ENCODE data around the gene ZNF814. TPM values are rescaled to one million over a fixed set of nuclear protein-coding genes. Genes with fewer than 3 reads are reported as not detected.
"Not testable (repeated sequence)": the region's sequence is repeated elsewhere in the genome, so short reads cannot be mapped to it uniquely, and the experiment has no call there.

The ZNF814 gene
- total RNA-seq (10 to 100 TPM in 3 of 4 donors, 1 to 10 TPM in 1; 9.5 to 13.8 (median 12.3) TPM), polyA plus RNA-seq (13.0 TPM)
- long read RNA-seq, donor 1, partial matches to known transcripts, result 0 of 44 reads
- long read RNA-seq, donor 1, other reads (novel, unspliced or antisense), result 38 of 44 reads
- long read RNA-seq, donor 2, partial matches to known transcripts, result 0 of 12 reads
- long read RNA-seq, donor 2, other reads (novel, unspliced or antisense), result 10 of 12 reads
- long read RNA-seq, donor 3, partial matches to known transcripts, result 1 of 40 reads
- long read RNA-seq, donor 3, other reads (novel, unspliced or antisense), result 35 of 40 reads
- long read RNA-seq, donor 4, partial matches to known transcripts, result 0 of 5 reads
- long read RNA-seq, donor 4, other reads (novel, unspliced or antisense), result 4 of 5 reads

DNA sequence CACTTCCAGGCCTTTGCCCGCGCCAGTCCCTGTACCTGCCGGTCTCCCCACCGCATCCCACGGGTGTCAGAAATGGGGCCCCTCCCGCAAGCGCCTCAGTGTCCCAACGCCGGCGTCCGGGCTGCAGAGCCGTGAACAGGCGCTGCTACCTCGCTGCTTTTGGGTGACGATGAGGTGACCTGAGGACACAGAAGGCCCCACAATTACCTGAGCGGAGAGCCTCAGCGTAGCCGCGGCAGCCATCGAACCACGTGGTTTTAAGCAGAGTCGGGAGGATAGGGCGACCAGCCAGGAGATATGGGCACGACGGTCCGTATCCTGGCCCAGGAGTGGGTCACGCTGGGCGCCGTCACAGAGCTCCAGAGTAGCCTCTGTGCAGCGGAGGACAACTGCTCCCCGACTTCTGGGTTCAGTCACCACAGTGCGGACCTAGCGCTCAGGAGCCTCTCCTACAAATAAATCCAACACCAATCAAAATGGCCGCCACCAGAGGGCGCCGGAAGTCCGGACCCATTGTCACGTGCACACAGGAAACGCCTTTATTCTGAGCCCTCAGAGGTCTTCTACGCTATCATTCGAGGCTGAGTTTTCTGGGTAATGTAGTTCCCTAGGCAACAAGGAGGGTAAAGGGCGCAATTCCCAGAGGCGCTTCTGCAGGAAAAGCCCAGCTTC is at the start of gene ZNF814:
TSS of gene ZNF814 (minus strand) at position 478 of the 672 bp plus-strand sequence. CDS start at position 243, 235 bp downstream.
- H3K9me3 ChIP-seq (ENCODE audit: control insufficient read depth, low read length), result no peaks in the 10 kb centered on the region
- WGBS, result 1% methylated on average over 43 of the region's 43 CpGs
- ATAC-seq (peak; percentile 95 to 96), DNase-seq (peak; percentile 85 to 96 (median 93))
- no peaks in the 10 kb centered on the region for H3K27me3 ChIP-seq (ENCODE audit: control insufficient read depth, insufficient read depth)
- intact Hi-C loops (cut with DNase I), result no loop called here
- peak within 1 kb of the TSS; percentile 10 for H3K27ac ChIP-seq (ENCODE audit: low read length)
- H3K4me1 ChIP-seq (ENCODE audit: control insufficient read depth, insufficient read depth, low read length), result no peaks in the 10 kb centered on the region
- peak within 1 kb of the TSS; percentile 84 for H3K4me3 ChIP-seq (ENCODE audit: low read length)

DNA sequence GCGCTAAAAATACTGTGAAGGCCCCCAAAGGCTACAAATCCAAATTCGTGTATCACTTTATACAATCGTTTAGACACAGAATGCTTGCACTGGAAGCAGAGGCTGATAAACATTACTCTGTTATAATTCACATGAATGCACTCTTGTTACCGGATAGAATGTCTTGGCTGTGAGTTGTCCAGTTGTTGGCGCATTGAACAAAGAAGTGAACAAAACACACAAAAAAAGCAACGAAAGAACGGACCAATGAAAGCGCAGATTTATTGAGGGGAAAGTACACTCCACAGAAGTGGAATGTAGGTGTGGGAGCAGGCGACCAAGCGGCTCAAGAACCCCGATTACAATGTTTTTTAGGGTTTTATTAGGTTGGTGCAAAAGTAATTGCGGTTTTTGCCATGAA is 46.9 kb upstream of the ZNF814 start:
- Histone ChIP-seq H3K9me3 (ENCODE audit: control insufficient read depth, low read length) (no peaks in the 10 kb centered on the region), H3K27me3 (ENCODE audit: control insufficient read depth, insufficient read depth) (no peaks in the 10 kb centered on the region), H3K4me3 (ENCODE audit: low read length) (no peak overlapping the region), H3K4me1 (ENCODE audit: control insufficient read depth, insufficient read depth, low read length) (no peaks in the 10 kb centered on the region), H3K27ac (ENCODE audit: low read length) (no peak overlapping the region)
- DNase-seq, result no peak
- ATAC-seq, result no peak
- intact Hi-C loops (cut with DNase I), result no loop called here
- WGBS, result 84% methylated on average over 12 of the region's 12 CpGs

DNA sequence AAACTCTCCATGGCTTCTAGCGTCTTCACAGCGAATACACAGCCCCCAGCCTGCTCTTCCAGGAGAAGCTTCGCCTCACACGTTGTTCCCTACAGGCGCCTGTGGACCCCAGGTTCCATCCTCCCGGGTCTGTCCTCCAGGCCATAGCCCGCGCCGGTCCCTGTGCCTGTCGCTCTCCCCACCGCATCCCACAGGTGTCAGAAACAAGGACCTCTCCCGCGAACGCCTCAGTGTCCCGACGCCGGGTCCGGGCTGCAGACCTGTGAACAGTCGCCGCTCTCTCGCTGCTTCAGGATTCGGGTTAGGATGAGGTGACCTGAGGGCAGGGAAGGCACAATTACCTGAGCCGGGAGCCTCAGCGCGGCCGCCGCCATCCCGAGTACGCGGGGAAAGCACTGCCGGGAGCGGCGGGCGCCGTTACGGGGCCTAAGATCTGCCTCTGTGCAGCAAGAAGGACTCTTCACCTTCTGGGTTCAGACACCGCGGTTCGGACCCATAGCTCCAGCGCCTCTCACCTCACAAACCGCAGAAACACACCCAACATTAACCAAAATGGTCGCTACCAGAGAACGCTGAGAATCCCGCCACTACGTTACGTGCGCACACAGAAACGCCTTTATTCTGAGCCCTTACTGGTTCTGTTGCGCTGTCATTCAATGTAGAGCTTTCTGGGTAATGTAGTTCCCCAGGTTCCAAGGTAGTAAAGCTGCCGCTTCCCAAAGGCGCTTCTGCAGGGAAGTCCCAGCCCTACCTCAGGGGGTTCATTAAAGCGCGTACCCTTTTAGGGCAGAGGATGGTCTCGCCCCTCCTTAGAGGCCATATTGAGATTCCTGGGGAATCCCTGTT is 46.2 kb upstream of the ZNF814 start, which contains the start of gene ZNF418:
TSS of gene ZNF418 (minus strand) at position 583 of the 846 bp plus-strand sequence. CDS start 1,580 bp downstream, outside the sequence.
- peak; percentile 66 to 77 (median 71) for DNase-seq
- Histone ChIP-seq H3K27me3 (ENCODE audit: control insufficient read depth, insufficient read depth) (no peaks in the 10 kb centered on the region), H3K9me3 (ENCODE audit: control insufficient read depth, low read length) (no peaks in the 10 kb centered on the region), H3K4me1 (ENCODE audit: control insufficient read depth, insufficient read depth, low read length) (no peaks in the 10 kb centered on the region), H3K27ac (ENCODE audit: low read length) (peak within 1 kb of the TSS; percentile 40), H3K4me3 (ENCODE audit: low read length) (peak within 1 kb of the TSS; percentile 89)
- peak; percentile 98 for ATAC-seq
- intact Hi-C loops (cut with DNase I), result no loop called here
- 2% methylated on average over 54 of the region's 54 CpGs for WGBS

DNA sequence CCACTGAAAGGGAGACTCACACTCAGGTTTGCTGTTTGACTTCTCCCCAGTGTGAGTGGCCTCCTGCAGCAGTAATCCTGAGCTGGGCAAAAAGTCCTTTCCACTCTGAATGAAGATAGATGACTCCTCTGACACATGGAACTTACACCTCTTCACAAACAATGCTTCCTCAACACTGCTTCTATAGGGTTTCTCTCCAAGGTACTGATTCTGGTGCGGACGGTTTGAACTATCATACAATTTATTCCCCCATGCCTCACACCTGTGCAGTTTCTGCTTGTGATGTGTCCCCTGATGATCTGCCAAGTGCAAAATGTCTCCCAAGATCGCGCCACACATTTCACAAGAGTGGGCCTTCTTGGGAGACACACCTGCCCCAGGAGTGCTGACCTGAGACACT is 38.8 kb upstream of the ZNF814 start:
- no peak overlapping the region for H3K4me3 ChIP-seq (ENCODE audit: low read length)
- intact Hi-C loops (cut with DNase I), result no loop called here
- H3K27ac ChIP-seq (ENCODE audit: low read length), result no peak overlapping the region
- H3K4me1 ChIP-seq (ENCODE audit: control insufficient read depth, insufficient read depth, low read length), result no peaks in the 10 kb centered on the region
- ATAC-seq, result no peak
- H3K9me3 ChIP-seq (ENCODE audit: control insufficient read depth, low read length), result peaks cover 12% of the 10 kb centered on the region
- 97% methylated on average over 4 of the region's 4 CpGs for WGBS
- no peak for DNase-seq
- no peaks in the 10 kb centered on the region for H3K27me3 ChIP-seq (ENCODE audit: control insufficient read depth, insufficient read depth)

DNA sequence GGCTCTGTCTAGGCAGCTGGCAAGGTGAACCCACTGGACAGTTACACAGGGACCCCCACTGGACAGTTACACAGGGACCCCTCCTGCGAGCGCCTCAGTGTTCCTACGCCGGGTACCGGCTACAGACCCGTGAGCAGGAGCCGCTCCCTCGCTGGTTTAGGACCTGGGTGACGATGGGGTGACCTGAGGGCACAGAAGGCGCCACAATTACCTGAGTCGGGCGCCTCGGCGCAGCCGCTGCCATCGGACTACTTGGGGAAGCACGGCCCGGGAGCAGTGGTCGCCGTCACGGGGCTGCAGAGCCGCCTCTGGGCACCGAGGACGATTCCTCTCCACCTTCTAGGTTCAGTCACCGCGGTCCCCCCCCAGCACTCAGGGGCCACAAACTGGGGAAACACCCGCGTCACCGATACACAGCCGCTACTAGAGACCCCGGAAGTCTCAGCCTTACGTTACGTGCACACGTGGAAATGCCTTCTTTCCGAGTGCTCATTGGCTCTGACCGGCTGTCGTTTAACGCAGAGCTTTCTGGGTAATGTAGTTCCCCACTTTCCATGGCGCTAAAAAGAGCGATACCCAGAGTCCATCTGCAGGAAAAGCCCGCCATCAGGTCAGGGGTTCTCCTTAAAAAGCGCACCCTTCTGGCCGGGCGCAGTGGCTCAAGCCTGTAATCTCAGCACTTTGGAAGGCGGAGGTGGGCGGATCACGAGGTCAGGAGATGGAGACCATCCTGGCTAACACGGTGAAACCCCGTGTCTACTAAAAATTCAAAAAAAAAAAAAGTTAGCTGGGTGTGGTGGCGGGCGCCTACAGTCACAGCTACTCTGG is 27.5 kb upstream of the ZNF814 start, which contains the start of gene ZNF417:
TSS of gene ZNF417 (minus strand) at position 425 of the 828 bp plus-strand sequence. CDS start at position 244, 181 bp downstream.
- intact Hi-C loops (cut with DNase I); H3K9me3 ChIP-seq (ENCODE audit: control insufficient read depth, low read length); H3K4me1 ChIP-seq (ENCODE audit: control insufficient read depth, insufficient read depth, low read length); H3K27me3 ChIP-seq (ENCODE audit: control insufficient read depth, insufficient read depth): not testable (repeated sequence)
- ATAC-seq (peak; percentile 99), DNase-seq (peak; percentile 85 to 92 (median 90))
- Histone ChIP-seq H3K4me3 (ENCODE audit: low read length) (peak within 1 kb of the TSS; percentile 61), H3K27ac (ENCODE audit: low read length) (peak within 1 kb of the TSS; percentile 50)
- under 1% methylated on average over 51 of the region's 51 CpGs for WGBS

DNA sequence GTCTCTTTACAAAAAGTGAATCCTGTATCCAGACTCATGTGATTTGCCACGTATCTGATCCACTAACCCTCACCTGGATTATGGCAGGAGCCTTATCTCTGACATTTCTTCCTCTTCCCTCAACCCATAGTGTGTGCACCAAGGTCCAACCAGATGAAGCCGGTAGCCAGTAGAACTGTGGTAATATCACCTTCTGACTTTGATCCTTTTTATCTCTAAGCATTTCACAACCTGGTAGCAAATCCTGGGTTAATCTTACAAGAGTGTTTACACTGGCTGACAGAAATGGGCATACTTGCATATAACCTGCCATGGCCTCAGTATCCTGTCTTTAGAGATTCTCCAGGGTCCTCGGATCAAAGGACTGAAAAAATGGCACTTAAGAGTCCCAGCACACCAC is 25.7 kb upstream of the ZNF814 start:
- no peak for ATAC-seq
- Histone ChIP-seq H3K9me3 (ENCODE audit: control insufficient read depth, low read length) (no peaks in the 10 kb centered on the region), H3K27me3 (ENCODE audit: control insufficient read depth, insufficient read depth) (no peaks in the 10 kb centered on the region), H3K27ac (ENCODE audit: low read length) (no peak overlapping the region), H3K4me1 (ENCODE audit: control insufficient read depth, insufficient read depth, low read length) (peaks cover 10% of the 10 kb centered on the region), H3K4me3 (ENCODE audit: low read length) (no peak overlapping the region)
- DNase-seq, result no peak
- intact Hi-C loops (cut with DNase I), result no loop called here
- 85% methylated on average over 3 of the region's 3 CpGs for WGBS

DNA sequence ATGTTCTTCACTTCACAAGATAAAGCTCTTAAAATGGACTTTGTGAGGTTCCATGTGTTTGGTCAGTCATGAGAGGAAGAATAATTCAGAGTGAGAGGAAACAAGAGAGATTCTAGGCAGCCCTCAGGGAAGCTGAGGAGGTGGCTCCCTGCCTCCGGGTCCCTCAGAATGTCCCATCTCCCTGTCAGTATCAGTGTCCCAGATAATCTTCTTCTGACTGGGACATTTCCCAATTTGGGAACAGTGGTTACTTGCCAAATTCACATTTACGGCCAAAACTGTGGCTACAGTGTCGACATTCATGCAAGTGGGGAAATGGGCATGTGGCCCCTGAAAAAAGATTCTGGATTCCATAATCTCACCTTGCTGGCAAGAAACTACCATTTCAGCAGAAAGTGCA is 18.6 kb upstream of the ZNF814 start:
- H3K27ac ChIP-seq (ENCODE audit: low read length), result no peak overlapping the region
- WGBS, result 43% methylated on average over 3 of the region's 3 CpGs
- ATAC-seq (no peak), DNase-seq (no peak)
- no peak overlapping the region for H3K4me3 ChIP-seq (ENCODE audit: low read length)
- no peaks in the 10 kb centered on the region for H3K27me3 ChIP-seq (ENCODE audit: control insufficient read depth, insufficient read depth)
- intact Hi-C loops (cut with DNase I), result no loop called here
- peaks cover 3% of the 10 kb centered on the region for H3K4me1 ChIP-seq (ENCODE audit: control insufficient read depth, insufficient read depth, low read length)
- H3K9me3 ChIP-seq (ENCODE audit: control insufficient read depth, low read length), result no peaks in the 10 kb centered on the region

DNA sequence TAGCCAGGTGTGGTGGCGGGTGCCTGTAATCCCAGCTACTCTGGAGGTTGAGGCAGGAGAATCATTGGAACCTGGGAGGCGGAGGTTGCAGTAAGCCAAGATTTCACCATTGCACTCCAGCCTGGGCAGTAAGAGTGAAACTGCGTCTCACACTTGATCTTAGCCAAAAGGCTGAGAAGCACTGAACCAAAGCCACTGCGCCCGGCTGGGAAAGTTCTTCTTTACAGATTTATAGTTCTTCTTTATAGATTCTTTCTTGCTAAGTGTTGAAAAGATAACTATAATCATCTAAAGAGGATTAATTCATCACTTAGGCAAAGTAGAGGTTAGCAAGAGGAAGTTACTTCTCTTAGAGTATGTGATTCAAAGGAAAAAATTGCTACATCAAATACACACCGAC is 16.4 kb upstream of the ZNF814 start:
- no peak overlapping the region for H3K4me3 ChIP-seq (ENCODE audit: low read length)
- H3K9me3 ChIP-seq (ENCODE audit: control insufficient read depth, low read length), result no peaks in the 10 kb centered on the region
- intact Hi-C loops (cut with DNase I), result no loop called here
- DNase-seq, result no peak
- no peaks in the 10 kb centered on the region for H3K27me3 ChIP-seq (ENCODE audit: control insufficient read depth, insufficient read depth)
- WGBS, result 91% methylated on average over 6 of the region's 6 CpGs
- no peak for ATAC-seq
- H3K27ac ChIP-seq (ENCODE audit: low read length), result no peak overlapping the region
- no peaks in the 10 kb centered on the region for H3K4me1 ChIP-seq (ENCODE audit: control insufficient read depth, insufficient read depth, low read length)

DNA sequence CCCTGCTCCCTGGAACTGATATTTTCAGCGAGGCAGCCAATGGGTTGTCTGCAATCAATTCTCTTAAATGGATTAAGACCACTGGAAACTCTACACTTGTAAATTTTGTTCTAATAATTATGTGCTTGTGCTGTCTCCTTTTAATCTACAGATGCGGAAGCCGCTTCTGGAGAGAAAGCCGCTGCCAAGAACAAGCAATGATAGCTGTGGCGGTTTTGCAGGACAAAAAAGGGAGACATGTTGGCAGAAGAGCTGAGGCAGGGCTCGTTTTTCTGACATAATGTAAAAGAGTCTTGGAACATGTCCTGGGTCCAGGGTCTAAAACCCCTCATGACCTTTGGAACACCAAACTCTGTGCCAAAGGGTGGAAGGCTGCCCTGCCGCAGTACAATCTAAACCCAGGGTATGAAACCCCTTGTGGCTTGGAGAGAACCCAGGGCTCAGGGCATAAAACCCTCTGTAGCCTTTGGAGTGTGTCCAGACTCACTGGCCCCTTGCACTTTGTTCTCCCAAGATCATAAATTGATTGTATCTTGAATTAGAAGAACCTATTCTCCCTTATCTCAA is 14.9 kb upstream of the ZNF814 start:
- DNase-seq, result no peak
- Histone ChIP-seq H3K4me1 (ENCODE audit: control insufficient read depth, insufficient read depth, low read length) (no peaks in the 10 kb centered on the region), H3K27ac (ENCODE audit: low read length) (no peak overlapping the region), H3K27me3 (ENCODE audit: control insufficient read depth, insufficient read depth) (no peaks in the 10 kb centered on the region), H3K9me3 (ENCODE audit: control insufficient read depth, low read length) (no peaks in the 10 kb centered on the region), H3K4me3 (ENCODE audit: low read length) (no peak overlapping the region)
- no peak for ATAC-seq
- intact Hi-C loops (cut with DNase I), result no loop called here
- 52% methylated on average over 7 of the region's 7 CpGs for WGBS

DNA sequence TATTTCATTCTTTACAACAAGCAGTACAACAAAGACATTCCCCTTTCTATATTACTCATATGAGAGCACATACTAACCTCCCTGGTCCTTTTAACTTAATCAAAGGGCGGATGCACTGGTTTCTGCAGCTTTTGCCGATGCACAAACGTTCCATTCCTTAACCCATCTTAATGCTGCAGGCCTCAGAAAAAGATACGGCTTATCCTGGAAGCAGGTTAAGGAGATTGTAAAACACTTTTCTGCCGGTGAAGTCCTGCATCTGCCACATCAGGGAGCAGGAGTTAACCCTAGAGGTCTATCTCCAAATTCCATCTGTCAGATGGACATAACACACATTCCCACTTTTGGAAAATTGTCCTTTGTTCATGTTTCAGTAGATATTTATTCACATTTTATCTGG is 11.5 kb upstream of the ZNF814 start:
- Histone ChIP-seq H3K27me3 (ENCODE audit: control insufficient read depth, insufficient read depth) (no peaks in the 10 kb centered on the region), H3K4me1 (ENCODE audit: control insufficient read depth, insufficient read depth, low read length) (no peaks in the 10 kb centered on the region), H3K4me3 (ENCODE audit: low read length) (no peak overlapping the region), H3K9me3 (ENCODE audit: control insufficient read depth, low read length) (no peaks in the 10 kb centered on the region), H3K27ac (ENCODE audit: low read length) (no peak overlapping the region)
- WGBS, result 61% methylated on average over 5 of the region's 5 CpGs
- ATAC-seq, result no peak
- DNase-seq, result no peak
- intact Hi-C loops (cut with DNase I), result no loop called here

All from right cardiac atrium (tissue), 5 donors.